Sciatic nerve (tissue), 2 donors: Measurements from ENCODE around the gene MGMT. TPM values are rescaled to one million over a fixed set of nuclear protein-coding genes. Genes with fewer than 3 reads are reported as not detected.

Experiments used
- ATAC-seq: fragments of 200-7000 bp; cut with Tn5 transposase; one replicate; pipeline ENCODE4 v1.9.1; 2020; ENCODE audit warnings: mild to moderate bottlenecking, moderate library complexity
- DNase-seq: peaks from one replicate; pipeline ENCODE4 v3.0.0-alpha.2; 2020; ENCODE audit warnings: low spot score
- intact Hi-C: fragments of 100-400 bp; cut with DNase I; formaldehyde crosslinking; loops from one replicate; pipeline ENCODE4 v1.14.2; 2022
- total RNA-seq: library from RNA; stranded (reverse); fragmentation: NEBNext Ultra II Directional; extraction: Animal tissue kit (Norgen Biotek cat#: 25700); gene quantifications from one replicate; pipeline ENCODE4 v1.2.1, GENCODE V29; 2021
- donor health status: DM: no; HTN: no; CAD: no.
- donor health status: DM: no; HTN: no; CAD: no.

The MGMT gene
- total RNA-seq, 1 donor from 2014 or later, result 24.5 TPM

DNA sequence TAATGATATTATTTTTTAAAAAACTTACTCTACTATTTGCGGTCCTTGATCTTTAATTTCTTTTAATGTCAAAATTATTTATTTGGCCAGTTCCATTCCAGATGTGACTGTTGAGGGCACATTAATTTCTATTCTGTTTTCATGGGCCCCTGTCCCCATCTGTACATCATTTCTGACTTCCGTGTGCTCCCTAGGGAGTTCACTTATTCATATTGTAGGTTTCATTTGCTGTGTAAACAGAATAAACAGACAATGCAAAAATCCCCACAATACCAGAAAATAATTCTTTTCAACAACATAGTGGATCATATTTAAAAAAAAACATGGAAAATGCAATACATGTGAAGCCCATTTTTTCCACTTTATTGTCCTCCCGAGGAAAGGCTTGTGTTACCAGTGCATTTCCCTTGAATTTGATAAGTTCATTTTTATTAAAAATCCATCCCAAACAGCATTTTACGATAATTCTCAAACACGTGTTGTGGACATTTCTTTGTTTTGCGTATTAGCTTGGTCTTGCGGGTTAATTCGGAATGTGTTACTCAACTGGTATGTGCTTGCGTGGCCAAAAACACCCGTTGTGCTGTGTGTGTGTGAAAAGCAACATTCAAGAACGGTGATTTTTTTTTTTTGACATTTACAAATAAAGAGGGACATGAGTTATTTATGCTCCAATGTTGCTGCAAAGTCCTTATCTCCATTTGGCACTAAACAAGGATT, 138.4 kb downstream of the MGMT start:
- ATAC-seq (no peak), DNase-seq (no peak)
- intact Hi-C loops, result no loop called here

DNA sequence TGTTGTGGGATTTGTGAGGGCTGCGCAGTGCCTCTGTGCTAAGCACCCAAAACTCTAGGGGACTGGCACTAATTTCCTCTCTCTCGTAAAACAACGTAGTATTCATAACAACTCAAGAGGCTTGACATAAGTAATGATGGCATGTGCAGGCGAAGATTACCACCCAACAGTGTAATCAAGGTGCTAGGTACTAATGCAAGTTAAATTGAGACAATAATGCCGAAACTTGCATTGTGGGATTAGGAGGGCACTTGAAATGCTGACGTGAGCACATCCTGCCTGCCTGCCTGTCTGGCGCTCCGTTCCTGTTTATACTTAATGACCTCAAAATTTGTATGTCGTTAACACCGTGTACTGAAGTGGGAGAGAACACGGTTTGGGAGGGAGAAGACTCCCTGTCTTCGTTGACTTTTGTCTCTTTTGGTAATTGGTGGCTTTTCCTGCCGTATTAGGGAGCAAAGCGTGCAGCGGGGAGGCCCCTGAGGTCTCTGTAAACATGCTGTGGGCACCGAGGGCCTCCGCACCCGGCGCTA, 139.0 kb downstream of the MGMT start:
- no peak for ATAC-seq
- intact Hi-C loops, result no loop called here
- DNase-seq, result no peak

DNA sequence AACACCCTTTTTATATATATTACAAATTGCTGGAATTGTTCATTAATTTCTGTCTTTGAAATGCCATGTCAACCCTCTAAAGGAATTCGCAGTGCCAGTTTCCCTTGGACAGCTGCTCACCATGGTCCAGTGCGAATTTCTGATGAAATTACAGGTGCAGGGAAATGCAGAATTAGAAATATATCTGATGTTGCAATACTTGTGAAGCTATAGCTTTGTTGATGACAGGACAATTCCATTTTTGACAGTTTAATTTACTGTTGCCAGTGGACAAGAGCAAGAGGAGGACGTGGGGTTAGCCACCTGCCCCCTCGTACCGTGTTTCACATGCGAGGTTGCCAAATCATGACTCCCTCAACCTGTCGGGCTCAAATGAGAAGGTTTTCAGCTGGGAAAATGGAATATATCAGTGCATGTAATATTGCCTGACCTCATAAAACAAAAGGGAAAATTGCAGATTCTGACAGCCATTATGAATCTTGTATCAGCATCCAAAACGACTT, 140.6 kb downstream of the MGMT start:
- DNase-seq (no peak), ATAC-seq (no peak)
- intact Hi-C loops, result no loop called here

DNA sequence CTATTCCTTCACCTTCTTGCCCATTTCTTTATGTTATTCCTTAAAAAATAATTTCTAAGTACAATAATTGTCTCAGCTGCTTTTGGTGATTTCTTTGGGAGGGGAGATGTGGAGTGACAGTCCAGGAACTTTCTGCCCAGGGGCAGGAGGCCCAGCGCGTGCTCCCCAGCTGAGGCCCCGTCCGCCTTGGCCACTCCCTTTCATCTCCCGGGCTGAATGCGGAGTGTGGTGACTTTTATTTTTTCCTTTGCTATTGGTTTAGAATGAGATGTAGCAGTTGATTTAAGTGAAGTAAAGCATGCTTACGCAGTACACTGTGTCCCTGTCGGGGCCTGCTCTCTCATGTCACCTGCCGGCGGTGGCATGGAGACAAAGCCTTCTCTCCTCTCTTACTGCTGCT, 141.6 kb downstream of the MGMT start:
- ATAC-seq (no peak), DNase-seq (no peak)
- intact Hi-C loops, result no loop called here

DNA sequence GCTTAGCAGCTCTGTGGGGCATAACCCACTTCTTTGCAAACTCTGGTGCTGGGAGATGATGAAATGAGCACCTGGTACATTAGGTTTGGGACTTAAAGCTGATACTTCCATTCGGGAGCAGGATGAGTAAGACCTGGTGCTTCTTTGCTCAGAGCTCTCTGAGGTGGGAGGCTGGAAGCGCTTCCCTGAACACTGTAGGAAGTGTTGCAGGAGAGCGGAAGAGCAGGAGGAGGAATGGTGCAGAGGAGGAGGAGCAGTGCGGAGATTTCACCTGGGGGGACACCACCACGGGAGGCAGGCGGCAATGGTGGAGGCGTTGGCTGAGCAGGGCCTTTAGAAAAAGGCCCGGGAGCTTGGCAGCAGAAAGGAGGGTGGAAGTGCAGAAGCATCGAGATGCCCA, 142.5 kb downstream of the MGMT start:
- intact Hi-C loops, result no loop called here
- ATAC-seq, result no peak
- DNase-seq, result no peak

DNA sequence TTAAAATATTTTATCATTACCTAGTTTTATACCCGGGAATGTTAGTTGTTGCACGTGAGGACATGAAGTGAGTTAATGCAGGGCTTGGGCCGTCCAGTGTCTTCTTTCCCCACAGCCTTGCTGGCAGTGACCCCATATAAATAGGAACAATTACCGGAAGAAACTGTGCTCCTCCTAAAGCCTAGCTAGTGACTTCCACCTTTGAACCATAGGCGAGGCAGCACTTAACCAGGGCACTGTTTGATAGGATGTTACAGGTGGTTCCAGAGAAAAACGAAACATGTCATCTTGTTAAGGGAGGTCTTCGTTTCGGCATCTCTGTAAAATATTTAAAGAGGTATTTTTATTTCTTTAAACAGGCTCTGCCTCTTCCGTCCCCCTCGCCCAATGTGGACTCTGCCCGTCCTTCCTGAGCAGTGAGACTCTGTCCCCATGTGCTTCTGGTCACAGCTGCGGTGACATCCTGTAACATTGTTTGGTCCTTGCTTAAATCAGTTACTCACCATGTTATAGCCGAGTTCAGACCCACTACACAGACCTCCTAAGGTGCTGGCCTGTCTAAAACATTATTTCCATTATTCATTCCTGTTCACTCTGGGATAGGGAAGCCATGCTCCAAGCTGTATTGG, 145.6 kb downstream of the MGMT start:
- DNase-seq (no peak), ATAC-seq (no peak)
- intact Hi-C loops, result no loop called here

DNA sequence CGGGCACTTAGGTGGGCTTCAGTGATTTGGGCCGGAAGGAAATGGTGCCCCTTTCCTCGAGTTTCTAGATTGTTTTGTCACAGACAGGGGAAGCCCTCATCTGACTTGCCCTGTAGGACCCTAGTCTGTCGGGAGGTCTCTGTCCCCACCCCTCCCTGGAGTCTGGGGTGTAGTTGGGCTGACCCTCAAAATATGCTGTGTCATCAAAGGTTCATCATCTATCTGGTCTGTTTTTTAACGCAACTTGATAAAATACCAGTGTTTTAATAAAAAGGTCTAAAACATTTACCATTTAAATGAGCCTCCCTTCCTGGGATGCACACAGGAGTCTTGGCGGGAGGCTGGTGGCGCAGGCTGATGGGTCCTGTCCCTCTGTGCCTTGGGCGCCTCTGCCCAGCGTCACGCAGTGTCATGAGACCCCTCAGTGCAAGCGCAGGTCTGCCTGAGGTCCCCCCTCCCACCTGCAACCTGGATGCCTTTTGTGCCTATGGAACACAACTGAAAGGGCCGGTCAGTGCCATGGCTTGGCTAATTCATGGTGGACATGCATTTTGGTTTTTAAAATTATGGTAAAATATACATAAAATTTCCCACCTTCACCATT, 146.4 kb downstream of the MGMT start:
- intact Hi-C loops, result no loop called here
- ATAC-seq, result no peak
- DNase-seq, result no peak

DNA sequence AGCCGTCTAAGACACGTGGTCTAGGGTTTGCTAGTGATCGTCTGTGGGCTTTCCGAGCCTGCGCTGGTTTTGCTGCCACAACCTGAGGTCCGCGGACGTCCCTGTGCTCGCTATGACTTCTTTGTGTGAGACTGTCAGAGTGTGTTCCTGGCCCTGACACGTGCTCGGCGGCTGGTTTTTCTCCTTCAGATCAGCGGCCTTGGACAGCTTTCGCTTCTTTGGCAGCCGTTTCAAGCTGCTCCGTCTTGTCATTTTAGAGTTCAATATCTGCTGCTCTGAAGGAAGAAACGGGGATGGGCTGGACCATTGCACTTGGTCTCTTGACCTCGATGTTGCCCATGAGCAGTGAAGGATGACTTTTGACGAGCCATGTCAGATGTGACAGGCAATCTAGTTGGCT, 147.3 kb downstream of the MGMT start:
- intact Hi-C loops, result no loop called here
- ATAC-seq (no peak), DNase-seq (no peak)

DNA sequence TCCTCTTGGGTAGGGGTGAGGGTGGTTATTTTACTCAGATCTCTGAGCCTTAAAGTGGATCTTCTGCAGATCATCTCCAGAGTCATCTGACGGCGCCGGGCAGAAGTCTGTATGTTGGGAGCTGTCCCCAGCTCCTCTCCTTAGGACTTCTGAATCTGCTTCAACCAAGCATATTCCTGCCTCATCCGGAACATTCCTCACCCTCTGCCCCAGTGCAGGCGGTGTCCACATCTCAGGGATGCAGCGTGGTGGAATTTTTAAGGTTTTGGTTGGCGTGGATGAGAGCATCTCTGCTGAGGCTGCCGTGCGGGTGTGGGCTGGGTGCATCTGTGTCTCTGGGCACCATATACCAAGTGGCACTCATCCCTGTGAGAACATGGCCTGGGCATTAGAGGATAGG, 148.3 kb downstream of the MGMT start:
- no peak for ATAC-seq
- no peak for DNase-seq

DNA sequence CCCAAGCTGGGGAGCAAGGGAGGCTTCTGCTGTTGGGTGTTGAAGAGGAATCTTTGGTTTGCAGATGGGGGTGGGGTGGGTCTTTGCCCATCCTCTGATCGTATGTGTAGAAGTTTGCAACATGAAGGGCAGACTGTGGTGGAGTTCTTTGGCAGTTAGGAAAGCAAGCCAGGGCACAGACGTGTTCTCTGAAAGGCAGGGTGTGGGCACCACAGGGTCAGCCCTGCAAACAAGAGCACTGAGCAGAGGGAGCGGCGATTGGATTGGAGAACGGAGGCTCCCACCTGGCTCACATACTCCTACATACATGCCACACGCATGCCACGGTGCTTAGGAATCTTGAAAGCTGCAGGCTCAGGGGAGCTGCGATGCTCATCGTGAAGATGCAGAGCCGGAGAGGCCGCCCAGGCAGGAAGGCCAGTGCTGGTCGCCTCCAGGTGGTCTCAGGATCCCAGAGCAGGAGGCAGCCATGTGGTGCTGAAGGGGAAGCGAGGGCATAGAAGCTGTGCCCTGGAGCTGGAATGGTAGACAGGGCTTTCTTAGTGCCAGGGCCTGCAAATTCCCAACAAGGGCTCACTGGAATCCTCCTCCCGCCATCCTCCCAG, 149.0 kb downstream of the MGMT start:
- DNase-seq (no peak), ATAC-seq (no peak)
- intact Hi-C loops, result no loop called here

More for the DNA sequence above, 148.3 kb downstream of the MGMT start:
- intact Hi-C loops, result no loop called here

DNA sequence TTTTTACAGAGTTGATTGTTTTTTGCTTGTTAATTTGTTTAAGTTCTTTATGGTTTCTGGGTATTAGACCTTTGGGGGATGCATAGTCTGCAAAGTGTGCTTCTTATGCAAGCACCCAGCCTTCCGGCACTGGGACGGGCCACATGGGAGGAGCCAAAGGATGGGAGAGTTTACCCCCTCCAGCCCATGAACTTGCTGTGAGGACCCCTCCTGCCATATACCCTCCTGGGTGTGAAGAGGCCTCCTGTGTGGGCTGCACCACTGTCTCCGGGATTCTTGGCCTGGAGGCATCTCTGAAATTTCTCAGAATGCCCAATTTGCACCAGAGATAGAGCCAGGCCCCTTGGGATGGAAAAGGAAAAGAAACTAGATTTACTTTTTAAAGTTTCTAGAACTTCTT, 150.7 kb downstream of the MGMT start:
- intact Hi-C loops, result no loop called here
- DNase-seq (no peak), ATAC-seq (no peak)

DNA sequence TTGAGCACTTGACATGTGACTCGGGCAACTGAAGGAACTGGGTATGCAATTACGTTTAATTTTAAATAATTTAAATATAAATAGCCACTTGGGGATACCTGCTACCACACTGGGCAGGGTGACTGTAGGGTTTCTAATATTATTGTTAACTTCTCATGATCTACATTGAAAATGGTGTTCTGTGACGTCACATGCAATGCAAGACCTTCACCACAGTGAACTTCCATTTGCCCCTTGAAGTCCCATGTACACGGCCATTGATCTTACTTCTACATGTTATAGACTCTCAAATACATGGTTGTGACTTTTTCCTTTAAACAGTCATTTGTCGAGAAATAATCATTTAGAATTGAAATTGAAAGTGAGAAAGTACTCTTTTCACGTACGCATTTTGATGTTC, 154.0 kb downstream of the MGMT start:
- ATAC-seq, result no peak
- no peak for DNase-seq
- intact Hi-C loops, result no loop called here

DNA sequence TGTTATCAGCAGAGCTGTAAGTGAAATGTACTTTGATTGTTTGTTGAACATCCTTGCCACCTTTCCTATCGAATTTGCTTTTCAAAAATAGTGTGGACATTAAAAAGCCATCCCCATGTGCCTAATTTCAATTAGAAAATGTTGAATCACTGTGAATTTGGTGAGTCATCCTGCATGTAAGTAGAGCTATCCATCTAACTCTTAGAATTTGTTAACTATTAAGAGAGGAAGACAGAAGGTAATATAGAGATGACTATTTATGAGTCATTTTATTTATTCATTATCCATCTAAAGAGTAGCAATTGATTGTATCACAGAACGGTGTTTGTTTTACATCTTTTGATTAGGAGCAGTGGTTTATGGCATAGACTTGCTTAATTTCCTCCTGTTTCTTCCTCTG, 154.7 kb downstream of the MGMT start:
- intact Hi-C loops, result no loop called here
- ATAC-seq, result no peak
- DNase-seq, result no peak

DNA sequence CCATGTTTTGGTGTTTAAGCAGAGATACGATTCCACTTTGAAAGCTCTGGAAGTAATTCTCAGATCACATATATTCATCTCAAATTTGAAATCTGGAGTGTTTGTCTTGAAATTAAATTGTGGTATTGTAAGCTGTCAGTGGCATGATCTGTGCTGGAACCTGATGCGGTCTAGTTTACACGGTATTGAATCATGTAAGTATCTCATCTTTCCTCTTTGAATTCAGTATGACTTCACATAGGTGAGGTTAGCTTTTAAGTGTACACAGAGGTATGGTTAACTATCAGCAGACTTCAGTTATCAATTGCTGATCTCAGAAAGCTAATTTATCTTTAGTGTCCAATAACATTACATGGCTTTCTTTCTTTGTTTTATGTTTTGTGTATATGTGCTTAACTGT, 155.2 kb downstream of the MGMT start:
- no peak for DNase-seq
- intact Hi-C loops, result no loop called here

DNA sequence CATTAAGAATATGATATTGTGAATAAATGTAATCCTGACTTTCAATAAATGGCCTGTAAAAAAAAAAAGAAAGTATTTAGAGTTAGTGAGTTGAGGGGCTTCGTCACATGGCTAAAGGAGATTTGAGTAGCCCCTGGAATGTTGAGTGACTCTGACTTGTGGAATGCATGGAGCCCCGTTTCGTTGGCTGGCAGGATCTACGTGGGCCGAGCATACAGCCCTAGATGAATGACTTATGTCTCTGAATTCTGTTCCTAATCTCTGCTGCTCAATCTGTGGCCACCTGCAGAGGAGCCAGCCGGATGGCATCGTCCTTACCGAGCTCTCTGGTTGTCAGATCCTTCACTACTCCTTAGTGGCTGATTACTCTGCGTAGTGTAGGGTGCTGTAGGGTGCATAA, 155.7 kb downstream of the MGMT start:
- no peak for ATAC-seq
- no peak for DNase-seq
- intact Hi-C loops, result no loop called here

More for the DNA sequence above, 155.2 kb downstream of the MGMT start:
- ATAC-seq, result no peak

DNA sequence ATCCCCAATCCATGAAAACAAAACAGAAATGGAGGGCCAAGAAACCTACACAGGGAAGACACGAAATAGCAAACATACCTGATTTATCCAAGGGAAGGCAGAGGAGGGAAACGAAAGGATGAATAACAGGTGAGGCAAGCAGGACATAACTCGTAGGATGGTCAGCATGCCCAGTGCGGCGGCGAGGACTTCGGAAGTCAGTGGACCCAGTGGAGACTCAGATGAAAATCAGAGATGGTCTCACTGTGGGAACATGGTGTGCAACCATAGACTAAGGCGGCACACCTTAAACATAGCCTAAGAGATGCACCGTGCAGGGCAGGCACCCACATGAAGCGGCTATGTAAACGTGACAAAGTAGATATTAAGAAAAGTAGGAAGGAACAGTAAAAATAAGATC, 157.5 kb downstream of the MGMT start:
- no peak for ATAC-seq
- DNase-seq, result no peak
- intact Hi-C loops, result no loop called here

DNA sequence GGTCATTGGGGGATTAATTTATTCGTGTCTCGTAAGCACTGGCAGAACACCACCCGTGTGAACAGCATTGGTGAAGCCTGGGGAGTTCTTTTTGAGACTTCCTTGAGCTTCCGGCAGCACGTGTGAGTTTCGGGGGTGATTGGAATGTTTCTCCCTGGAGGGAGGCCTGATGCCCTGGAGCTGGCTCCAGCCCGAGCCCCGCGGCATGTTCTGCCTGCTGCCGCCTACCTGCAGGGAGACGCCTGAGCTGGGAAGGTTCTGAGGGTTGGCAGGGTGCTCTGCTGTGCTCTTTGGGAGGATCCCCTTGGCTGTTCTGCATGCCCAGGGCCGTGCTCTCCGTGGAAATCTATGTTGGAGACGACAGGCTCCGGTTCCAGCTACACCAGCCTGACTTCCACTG, 159.3 kb downstream of the MGMT start:
- ATAC-seq (peak; percentile 57), DNase-seq (no peak)
- intact Hi-C loops, result no loop called here

DNA sequence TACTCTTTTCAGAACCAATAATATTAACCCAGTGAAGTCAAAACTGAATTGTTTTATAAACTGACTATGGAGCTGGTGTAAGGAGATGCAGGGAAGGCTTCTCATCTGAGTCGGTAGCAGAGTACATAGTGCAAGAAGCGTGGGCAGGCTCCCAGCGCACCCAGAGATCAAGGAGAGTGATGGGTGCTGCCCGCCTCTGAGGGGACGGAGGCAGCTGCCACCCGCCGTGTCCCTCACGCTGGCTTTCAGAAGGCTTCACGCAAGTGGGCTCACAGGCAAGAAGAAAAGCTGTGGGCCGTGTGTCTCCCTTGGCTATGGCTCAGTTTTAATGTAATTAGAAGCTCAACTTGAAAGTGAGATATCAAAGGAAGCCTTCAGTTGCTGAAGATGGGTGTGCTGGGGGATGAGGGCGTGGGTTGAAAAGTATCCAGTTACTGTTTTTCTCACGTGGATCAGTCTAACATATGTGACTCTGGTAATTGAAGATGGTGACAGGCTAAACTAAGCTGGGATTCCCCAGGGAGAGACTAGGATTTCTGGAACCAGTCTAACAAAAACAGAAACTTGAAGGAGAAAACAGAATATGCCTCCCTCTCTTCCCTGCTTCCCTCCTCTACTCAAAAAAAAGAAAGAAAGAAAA, 159.9 kb downstream of the MGMT start:
- DNase-seq (no peak), ATAC-seq (peak; percentile 53)
- intact Hi-C loops, result no loop called here

DNA sequence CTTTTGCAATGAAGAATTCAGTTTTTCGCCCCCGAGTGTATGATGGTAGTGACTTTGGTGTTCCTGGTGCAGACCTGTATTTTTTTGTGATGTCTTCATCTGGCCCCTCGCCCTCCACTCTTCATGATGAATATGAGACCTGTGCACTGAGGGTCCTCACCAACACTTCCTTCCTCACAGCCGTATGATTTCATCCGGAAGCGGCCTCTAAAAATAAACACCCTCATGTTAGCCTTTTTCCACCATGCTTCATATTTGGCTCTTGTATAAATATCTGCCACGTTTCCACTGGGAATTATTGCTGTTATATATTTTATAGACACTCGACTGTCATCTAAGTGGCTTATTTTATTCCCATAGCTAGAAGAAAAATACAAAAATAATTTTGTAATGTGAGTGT, 160.4 kb downstream of the MGMT start:
- intact Hi-C loops, result no loop called here
- ATAC-seq, result no peak
- no peak for DNase-seq
